Left ventricle myocardium inferior (tissue), 1 donor: ENCODE results near the gene GRIN3A. TPM values are rescaled to one million over a fixed set of nuclear protein-coding genes. Genes with fewer than 3 reads are reported as not detected.
A peak's percentile ranks its signal among the peaks of the same experiment; 100 is the strongest.

ENCODE experiments used
- DNase-seq: peaks from one replicate; pipeline ENCODE4 v3.0.0-alpha.2; 2020
- H3K27ac ChIP-seq: fragments of 200-600 bp; replicated peaks from 2 replicates; pipeline ENCODE4 v1.8.0; 2021
- H3K27me3 ChIP-seq: fragments of 200-600 bp; 2 replicates; pipeline ENCODE4 v1.8.0; 2021; ENCODE audit warnings: low read depth
- H3K36me3 ChIP-seq: fragments of 200-600 bp; 2 replicates; pipeline ENCODE4 v1.8.0; 2021
- H3K4me1 ChIP-seq: fragments of 200-600 bp; 2 replicates; pipeline ENCODE4 v1.8.0; 2021
- H3K4me3 ChIP-seq: fragments of 200-600 bp; 2 replicates; pipeline ENCODE4 v1.8.0; 2021; ENCODE audit warnings: mild to moderate bottlenecking, moderate library complexity
- H3K9me3 ChIP-seq: fragments of 200-600 bp; replicated peaks from 2 replicates; pipeline ENCODE4 v1.8.0; 2021
- intact Hi-C: fragments of 100-400 bp; cut with micrococcal nuclease; formaldehyde crosslinking; loops from one replicate; pipeline ENCODE4 v1.11.0; 2022
- total RNA-seq: library from RNA; stranded (reverse); fragmentation: NEBNext Ultra II Directional; extraction: Animal tissue kit (Norgen Biotek cat#: 25700); gene quantifications from one replicate; pipeline ENCODE4 v1.2.1, GENCODE V29; 2021
- TF ChIP-seq, protein P1 (sequence below): fragments of 200-600 bp; IDR thresholded peaks from 2 replicates; pipeline ENCODE4 v1.8.0; 2021; ENCODE audit warnings: antibody characterized with exemption, mild to moderate bottlenecking, borderline replicate concordance
- donor health status: DM: no; HTN: yes; CAD: no; lungs with severe emphysema.

The GRIN3A gene
- total RNA-seq, 1 donor from 2014 or later = 0.49 TPM

GRCh38 chr9:101711330-101711941 is 27.0 kb downstream of the GRIN3A start:
- peaks cover 17% of the 10 kb centered on the region for H3K27me3 ChIP-seq
- H3K4me3 ChIP-seq = no peak overlapping the region
- intact Hi-C loops = no loop called here
- no peaks in the 10 kb centered on the region for H3K4me1 ChIP-seq
- no peaks in the 10 kb centered on the region for H3K9me3 ChIP-seq
- no peak for DNase-seq
- no peaks in the 10 kb centered on the region for H3K36me3 ChIP-seq
- TF ChIP-seq, protein P1, sequence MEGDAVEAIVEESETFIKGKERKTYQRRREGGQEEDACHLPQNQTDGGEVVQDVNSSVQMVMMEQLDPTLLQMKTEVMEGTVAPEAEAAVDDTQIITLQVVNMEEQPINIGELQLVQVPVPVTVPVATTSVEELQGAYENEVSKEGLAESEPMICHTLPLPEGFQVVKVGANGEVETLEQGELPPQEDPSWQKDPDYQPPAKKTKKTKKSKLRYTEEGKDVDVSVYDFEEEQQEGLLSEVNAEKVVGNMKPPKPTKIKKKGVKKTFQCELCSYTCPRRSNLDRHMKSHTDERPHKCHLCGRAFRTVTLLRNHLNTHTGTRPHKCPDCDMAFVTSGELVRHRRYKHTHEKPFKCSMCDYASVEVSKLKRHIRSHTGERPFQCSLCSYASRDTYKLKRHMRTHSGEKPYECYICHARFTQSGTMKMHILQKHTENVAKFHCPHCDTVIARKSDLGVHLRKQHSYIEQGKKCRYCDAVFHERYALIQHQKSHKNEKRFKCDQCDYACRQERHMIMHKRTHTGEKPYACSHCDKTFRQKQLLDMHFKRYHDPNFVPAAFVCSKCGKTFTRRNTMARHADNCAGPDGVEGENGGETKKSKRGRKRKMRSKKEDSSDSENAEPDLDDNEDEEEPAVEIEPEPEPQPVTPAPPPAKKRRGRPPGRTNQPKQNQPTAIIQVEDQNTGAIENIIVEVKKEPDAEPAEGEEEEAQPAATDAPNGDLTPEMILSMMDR = peak; percentile 54
- H3K27ac ChIP-seq = no peak overlapping the region

DNA sequence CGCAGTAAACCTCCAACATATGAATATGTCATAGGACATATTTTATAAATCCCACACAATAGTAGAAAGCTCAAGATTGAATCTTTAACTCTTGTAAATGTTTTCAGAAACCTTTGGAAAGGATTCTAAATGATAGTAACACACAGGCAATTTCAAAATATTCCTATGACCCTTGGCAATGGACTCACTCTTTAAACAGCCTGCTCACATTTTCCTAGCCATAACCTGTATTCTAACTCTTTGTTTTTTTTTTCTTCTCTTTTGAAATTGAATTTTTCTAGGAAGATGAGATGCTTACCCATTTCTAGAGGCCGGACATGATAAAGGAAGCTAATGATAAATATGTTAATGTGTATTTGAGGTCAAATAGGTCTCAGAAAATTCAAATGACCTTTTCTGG is 29.6 kb downstream of the GRIN3A start:
- intact Hi-C loops = no loop called here
- H3K36me3 ChIP-seq = no peaks in the 10 kb centered on the region
- no peak for DNase-seq
- H3K27me3 ChIP-seq = peaks cover 20% of the 10 kb centered on the region
- H3K9me3 ChIP-seq = no peaks in the 10 kb centered on the region
- H3K27ac ChIP-seq = no peak overlapping the region
- H3K4me1 ChIP-seq = peaks cover 8% of the 10 kb centered on the region
- H3K4me3 ChIP-seq = no peak overlapping the region
- TF ChIP-seq, protein P1 = no peak

GRCh38 chr9:101707721-101708120 is 30.7 kb downstream of the GRIN3A start:
- Histone ChIP-seq H3K27ac (no peak overlapping the region), H3K36me3 (no peaks in the 10 kb centered on the region), H3K4me1 (peaks cover 8% of the 10 kb centered on the region), H3K4me3 (no peak overlapping the region), H3K9me3 (no peaks in the 10 kb centered on the region), H3K27me3 (peaks cover 20% of the 10 kb centered on the region)
- no peak for DNase-seq
- TF ChIP-seq, protein P1 = no peak
- intact Hi-C loops = no loop called here

DNA sequence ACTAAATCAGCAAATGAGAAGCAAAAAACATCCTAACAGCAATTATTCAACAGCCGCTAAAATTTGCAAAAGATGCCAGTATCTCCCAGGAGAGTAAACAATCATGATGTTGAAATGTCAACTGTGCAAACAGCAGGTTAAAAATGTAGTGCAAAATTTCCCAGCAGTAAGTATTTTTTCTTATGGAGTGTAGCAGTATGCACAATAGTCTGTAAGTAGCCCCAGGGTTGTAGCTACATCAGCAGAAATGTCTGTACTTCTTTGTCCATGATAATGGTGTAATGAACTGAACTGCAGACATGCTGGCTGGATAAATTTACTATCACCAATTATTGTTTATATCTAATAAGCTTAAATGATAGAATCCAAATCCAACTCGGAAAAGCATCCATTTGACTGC is 31.4 kb downstream of the GRIN3A start:
- intact Hi-C loops = no loop called here
- Histone ChIP-seq H3K27me3 (peaks cover 20% of the 10 kb centered on the region), H3K9me3 (no peaks in the 10 kb centered on the region), H3K4me1 (peaks cover 8% of the 10 kb centered on the region), H3K27ac (no peak overlapping the region), H3K36me3 (no peaks in the 10 kb centered on the region), H3K4me3 (no peak overlapping the region)
- no peak for DNase-seq
- TF ChIP-seq, protein P1 = no peak

GRCh38 chr9:101706261-101706798 is 32.1 kb downstream of the GRIN3A start:
- H3K4me1 ChIP-seq = peaks cover 8% of the 10 kb centered on the region
- no peak for DNase-seq
- no peak overlapping the region for H3K4me3 ChIP-seq
- no peaks in the 10 kb centered on the region for H3K9me3 ChIP-seq
- intact Hi-C loops = no loop called here
- H3K36me3 ChIP-seq = no peaks in the 10 kb centered on the region
- H3K27me3 ChIP-seq = peaks cover 16% of the 10 kb centered on the region
- H3K27ac ChIP-seq = no peak overlapping the region
- TF ChIP-seq, protein P1 = no peak
